Mucosa of descending colon (tissue), 3 donors: ENCODE data around the gene PGA4. TPM values are rescaled to one million over a fixed set of nuclear protein-coding genes. Genes with fewer than 3 reads are reported as not detected.
"Not testable (repeated sequence)": the region's sequence is repeated elsewhere in the genome, so short reads cannot be mapped to it uniquely, and the experiment has no call there.

Experiments
- ATAC-seq: fragments of 200-7000 bp; cut with Tn5 transposase; one replicate; pipeline ENCODE4 v1.9.1; 2020; ENCODE audit warnings: mild to moderate bottlenecking, moderate library complexity
- DNase-seq, 3 donors: peaks; one replicate each; pipeline ENCODE4 v3.0.0-alpha.2; 2020
- H3K36me3 ChIP-seq: fragments of 200-600 bp; one replicate; pipeline ENCODE4 v1.8.0; 2021; ENCODE audit warnings: low read depth, mild to moderate bottlenecking
- H3K4me1 ChIP-seq: fragments of 200-600 bp; one replicate; pipeline ENCODE4 v1.8.0; 2021; ENCODE audit warnings: low read depth, mild to moderate bottlenecking
- H3K4me3 ChIP-seq: fragments of 200-600 bp; one replicate; pipeline ENCODE4 v1.8.0; 2021; ENCODE audit warnings: mild to moderate bottlenecking
- H3K9me3 ChIP-seq: fragments of 200-600 bp; one replicate; pipeline ENCODE4 v1.8.0; 2021; ENCODE audit warnings: mild to moderate bottlenecking
- intact Hi-C, 2 donors: fragments of 100-400 bp; cut with DNase I in 1 of 2; cut with micrococcal nuclease in 1 of 2; formaldehyde crosslinking; loops; one replicate each; pipeline versions ENCODE4 v1.11.0 to v1.11.1; 2022; cut with DNase I, micrococcal nuclease
- total RNA-seq, 3 donors: library from RNA; stranded (reverse); fragmentation: NEBNext Ultra II Directional in 2 of 3; extraction: Animal tissue kit (Norgen Biotek cat#: 25700) in 2 of 3; gene quantifications; one replicate each; pipeline versions ENCODE4 v1.2.1 to v1.2.4, GENCODE V29; 2021 to 2023
- TF ChIP-seq, protein P1 (sequence below): fragments of 200-600 bp; IDR thresholded peaks from one replicate; pipeline ENCODE4 v1.8.0; 2022; ENCODE audit warnings: antibody characterized with exemption, mild to moderate bottlenecking
- donor health status: DM: no; HTN: no; CAD: no; lungs with moderate emphysema.
- donor health status: DM: no; HTN: no; CAD: no.
- donor health status: DM: no; HTN: yes; CAD: no.

Gene PGA4
- total RNA-seq, 3 donors from 2014 or later = 0.46 to 1.2 TPM; not detected in 1

GRCh38 chr11:61176446-61176845, 45.7 kb upstream of the PGA4 start:
- Histone ChIP-seq H3K9me3 (no peaks in the 10 kb centered on the region), H3K36me3 (no peaks in the 10 kb centered on the region), H3K4me3 (no peak overlapping the region), H3K4me1 (no peaks in the 10 kb centered on the region)
- TF ChIP-seq, protein P1, sequence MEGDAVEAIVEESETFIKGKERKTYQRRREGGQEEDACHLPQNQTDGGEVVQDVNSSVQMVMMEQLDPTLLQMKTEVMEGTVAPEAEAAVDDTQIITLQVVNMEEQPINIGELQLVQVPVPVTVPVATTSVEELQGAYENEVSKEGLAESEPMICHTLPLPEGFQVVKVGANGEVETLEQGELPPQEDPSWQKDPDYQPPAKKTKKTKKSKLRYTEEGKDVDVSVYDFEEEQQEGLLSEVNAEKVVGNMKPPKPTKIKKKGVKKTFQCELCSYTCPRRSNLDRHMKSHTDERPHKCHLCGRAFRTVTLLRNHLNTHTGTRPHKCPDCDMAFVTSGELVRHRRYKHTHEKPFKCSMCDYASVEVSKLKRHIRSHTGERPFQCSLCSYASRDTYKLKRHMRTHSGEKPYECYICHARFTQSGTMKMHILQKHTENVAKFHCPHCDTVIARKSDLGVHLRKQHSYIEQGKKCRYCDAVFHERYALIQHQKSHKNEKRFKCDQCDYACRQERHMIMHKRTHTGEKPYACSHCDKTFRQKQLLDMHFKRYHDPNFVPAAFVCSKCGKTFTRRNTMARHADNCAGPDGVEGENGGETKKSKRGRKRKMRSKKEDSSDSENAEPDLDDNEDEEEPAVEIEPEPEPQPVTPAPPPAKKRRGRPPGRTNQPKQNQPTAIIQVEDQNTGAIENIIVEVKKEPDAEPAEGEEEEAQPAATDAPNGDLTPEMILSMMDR = no peak
- intact Hi-C loops = no loop called here
- no peak for ATAC-seq
- DNase-seq = no peak

DNA sequence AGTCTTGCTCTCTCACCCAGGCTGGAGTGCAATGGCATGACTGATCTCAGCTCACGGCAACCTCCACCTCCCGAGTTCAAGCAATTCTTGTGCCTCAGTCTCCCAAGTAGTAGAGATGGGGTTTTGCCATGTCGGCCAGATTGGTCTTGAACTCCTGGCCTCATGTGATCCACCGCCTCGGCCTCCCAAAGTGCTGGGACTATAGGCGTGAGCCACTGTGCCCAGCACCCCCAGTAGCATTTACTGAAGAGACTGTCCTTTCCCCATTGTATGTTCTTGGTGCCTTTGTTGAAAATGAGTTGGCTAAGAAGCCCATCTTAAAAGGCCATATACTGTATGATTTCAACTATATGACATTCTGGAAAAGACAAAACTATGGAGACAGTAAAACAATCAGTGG, 41.9 kb upstream of the PGA4 start:
- not testable (repeated sequence) for H3K9me3 ChIP-seq, ATAC-seq, H3K36me3 ChIP-seq, H3K4me1 ChIP-seq, H3K4me3 ChIP-seq, DNase-seq
- intact Hi-C loops = loop anchor here in 1 of 2 donors (10.0 kb wide), 2 partner anchors 55 to 345 kb away; no protein-coding TSS in a partner anchor

DNA sequence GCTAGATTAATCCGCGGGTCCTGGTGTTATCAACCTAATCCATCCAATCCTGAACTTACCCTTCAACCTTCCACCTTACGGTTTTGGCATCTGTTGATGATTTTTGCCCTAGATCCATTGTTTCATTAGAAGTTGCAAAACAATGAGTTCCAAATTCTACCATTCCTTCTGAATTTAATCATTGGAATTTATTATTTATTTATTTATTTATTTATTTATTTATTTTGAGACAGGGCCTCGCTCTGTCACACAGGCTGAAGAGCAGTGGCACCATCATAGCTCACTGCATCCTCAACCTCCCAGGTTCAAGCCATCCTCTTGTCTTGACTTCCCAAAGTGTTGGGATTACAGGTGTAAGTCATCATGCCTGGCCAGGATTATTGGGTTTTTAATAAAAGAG, 40.7 kb upstream of the PGA4 start:
- intact Hi-C loops = loop anchor here in 1 of 2 donors (10.0 kb wide), 2 partner anchors 57 to 347 kb away; no protein-coding TSS in a partner anchor
- H3K4me1 ChIP-seq = no peaks in the 10 kb centered on the region
- H3K36me3 ChIP-seq = no peaks in the 10 kb centered on the region
- no peak overlapping the region for H3K4me3 ChIP-seq
- no peaks in the 10 kb centered on the region for H3K9me3 ChIP-seq
- ATAC-seq (no peak), DNase-seq (no peak)
- TF ChIP-seq, protein P1 = no peak

GRCh38 chr11:61183645-61184044, 38.5 kb upstream of the PGA4 start:
- ATAC-seq (no peak), DNase-seq (no peak)
- TF ChIP-seq, protein P1 = no peak
- no peaks in the 10 kb centered on the region for H3K36me3 ChIP-seq
- no peaks in the 10 kb centered on the region for H3K4me1 ChIP-seq
- no peaks in the 10 kb centered on the region for H3K9me3 ChIP-seq
- no peak overlapping the region for H3K4me3 ChIP-seq
- intact Hi-C loops = loop anchor here in 1 of 2 donors (10.0 kb wide), 2 partner anchors 59 to 349 kb away; no protein-coding TSS in a partner anchor

GRCh38 chr11:61186504-61186903, 35.6 kb upstream of the PGA4 start:
- DNase-seq (no peak), ATAC-seq (no peak)
- intact Hi-C loops = loop anchor here in 1 of 2 donors (10.0 kb wide), 2 partner anchors 62 to 352 kb away; no protein-coding TSS in a partner anchor
- Histone ChIP-seq H3K36me3 (no peaks in the 10 kb centered on the region), H3K4me3 (no peak overlapping the region), H3K9me3 (no peaks in the 10 kb centered on the region), H3K4me1 (no peaks in the 10 kb centered on the region)
- TF ChIP-seq, protein P1 = no peak

GRCh38 chr11:61187505-61188130, 34.5 kb upstream of the PGA4 start:
- intact Hi-C loops = loop anchor here in 1 of 2 donors (10.0 kb wide), 2 partner anchors 63 to 353 kb away; no protein-coding TSS in a partner anchor
- no peaks in the 10 kb centered on the region for H3K4me1 ChIP-seq
- H3K4me3 ChIP-seq = no peak overlapping the region
- H3K36me3 ChIP-seq = no peaks in the 10 kb centered on the region
- H3K9me3 ChIP-seq = no peaks in the 10 kb centered on the region
- peak in 2 of 3 donors; percentile 65 to 92 for DNase-seq
- peak; percentile 82 for ATAC-seq
- TF ChIP-seq, protein P1 = peak; percentile 88
